ENCODE measurements around the gene DCDC2.
"Not testable (repeated sequence)": the region's sequence is repeated elsewhere in the genome, so short reads cannot be mapped to it uniquely, and the experiment has no call there.

DCDC2 gene

DNA sequence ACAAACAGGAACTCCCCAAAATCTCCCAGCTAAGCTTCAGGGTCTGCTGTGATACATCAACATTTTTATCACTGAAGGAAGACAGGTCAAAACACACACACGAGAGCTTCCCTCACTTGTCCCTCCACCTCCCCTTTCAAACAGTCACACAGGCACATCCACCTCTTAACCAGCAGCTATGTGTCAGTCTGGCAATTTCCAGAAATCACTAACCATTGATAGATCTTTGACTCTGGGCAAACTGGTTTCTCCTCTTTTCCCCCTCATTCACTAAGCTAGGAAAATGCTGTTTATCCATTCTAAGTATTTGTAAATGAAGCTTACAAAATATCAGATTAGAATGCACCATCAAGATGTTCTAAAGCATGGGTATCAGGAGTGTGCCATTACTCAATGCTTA is 87.8 kb downstream of the DCDC2 start:
- Histone ChIP-seq H3K27ac (ENCODE audit: low read length) (no peak overlapping the region), H3K9me3 (ENCODE audit: insufficient read depth, low read length, severe bottlenecking) (no peaks in the 10 kb centered on the region), H3K36me3 (ENCODE audit: insufficient read depth, low read length) (no peaks in the 10 kb centered on the region), H3K79me2 (ENCODE audit: insufficient read depth, low read length) (no peaks in the 10 kb centered on the region), H3K9ac (ENCODE audit: low read depth, low read length) (no peak overlapping the region), H4K20me1 (ENCODE audit: insufficient read depth, low read length) (no peaks in the 10 kb centered on the region), H2AFZ (ENCODE audit: low read depth, low read length) (no peak overlapping the region), H3K27me3 (ENCODE audit: insufficient read depth, low read length, poor library complexity) (peaks cover 8% of the 10 kb centered on the region), H3K4me1 (ENCODE audit: insufficient read depth, low read length) (no peaks in the 10 kb centered on the region), H3K4me2 (ENCODE audit: insufficient read depth, low read length) (no peak overlapping the region), H3K4me3 (ENCODE audit: low read depth in 1 of 2, low read length in 2 of 2) (no peak overlapping the region)
- no peak for TF ChIP-seq EZH2 (IDR thresholded peaks at IDR 0.05; ENCODE audit: borderline replicate concordance, low read depth, low read length, severe bottlenecking)
- TF ChIP-seq, protein P1, sequence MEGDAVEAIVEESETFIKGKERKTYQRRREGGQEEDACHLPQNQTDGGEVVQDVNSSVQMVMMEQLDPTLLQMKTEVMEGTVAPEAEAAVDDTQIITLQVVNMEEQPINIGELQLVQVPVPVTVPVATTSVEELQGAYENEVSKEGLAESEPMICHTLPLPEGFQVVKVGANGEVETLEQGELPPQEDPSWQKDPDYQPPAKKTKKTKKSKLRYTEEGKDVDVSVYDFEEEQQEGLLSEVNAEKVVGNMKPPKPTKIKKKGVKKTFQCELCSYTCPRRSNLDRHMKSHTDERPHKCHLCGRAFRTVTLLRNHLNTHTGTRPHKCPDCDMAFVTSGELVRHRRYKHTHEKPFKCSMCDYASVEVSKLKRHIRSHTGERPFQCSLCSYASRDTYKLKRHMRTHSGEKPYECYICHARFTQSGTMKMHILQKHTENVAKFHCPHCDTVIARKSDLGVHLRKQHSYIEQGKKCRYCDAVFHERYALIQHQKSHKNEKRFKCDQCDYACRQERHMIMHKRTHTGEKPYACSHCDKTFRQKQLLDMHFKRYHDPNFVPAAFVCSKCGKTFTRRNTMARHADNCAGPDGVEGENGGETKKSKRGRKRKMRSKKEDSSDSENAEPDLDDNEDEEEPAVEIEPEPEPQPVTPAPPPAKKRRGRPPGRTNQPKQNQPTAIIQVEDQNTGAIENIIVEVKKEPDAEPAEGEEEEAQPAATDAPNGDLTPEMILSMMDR (IDR thresholded peaks at IDR 0.05; ENCODE audit: borderline replicate concordance, extremely low read depth, low read length, poor library complexity, severe bottlenecking), result no peak
- no peak for DNase-seq
- ATAC-seq (ENCODE audit: insufficient read depth, low read depth), result no peak

DNA sequence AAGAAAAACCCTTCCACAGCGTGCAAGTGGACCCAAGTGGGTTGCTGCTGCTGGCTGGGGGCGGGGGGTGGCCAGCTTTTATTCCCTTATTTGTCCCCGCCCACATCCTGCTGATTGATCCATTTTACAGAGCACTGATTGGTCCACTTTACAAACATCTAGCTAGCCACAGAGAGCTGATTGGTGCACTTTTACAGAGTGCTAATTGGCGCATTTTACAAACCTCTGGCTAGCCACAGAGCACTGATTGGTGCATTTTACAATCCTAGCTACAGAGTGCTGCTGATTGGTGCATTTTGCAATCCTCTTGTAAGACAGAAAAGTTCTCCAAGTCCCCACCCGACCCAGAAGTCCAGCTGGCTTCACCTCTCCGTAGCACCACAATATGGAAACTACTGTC is 99.6 kb downstream of the DCDC2 start:
- H3K9ac ChIP-seq (ENCODE audit: low read depth, low read length); H4K20me1 ChIP-seq (ENCODE audit: insufficient read depth, low read length); H3K4me1 ChIP-seq (ENCODE audit: insufficient read depth, low read length); DNase-seq; H3K36me3 ChIP-seq (ENCODE audit: insufficient read depth, low read length); ATAC-seq (ENCODE audit: insufficient read depth, low read depth); H3K27ac ChIP-seq (ENCODE audit: low read length); H3K4me2 ChIP-seq (ENCODE audit: insufficient read depth, low read length); H3K9me3 ChIP-seq (ENCODE audit: insufficient read depth, low read length, severe bottlenecking); H3K4me3 ChIP-seq (ENCODE audit: low read depth in 1 of 2, low read length in 2 of 2); H3K79me2 ChIP-seq (ENCODE audit: insufficient read depth, low read length); H2AFZ ChIP-seq (ENCODE audit: low read depth, low read length): not testable (repeated sequence)
- H3K27me3 ChIP-seq (ENCODE audit: insufficient read depth, low read length, poor library complexity), result peaks cover 14% of the 10 kb centered on the region

DNA sequence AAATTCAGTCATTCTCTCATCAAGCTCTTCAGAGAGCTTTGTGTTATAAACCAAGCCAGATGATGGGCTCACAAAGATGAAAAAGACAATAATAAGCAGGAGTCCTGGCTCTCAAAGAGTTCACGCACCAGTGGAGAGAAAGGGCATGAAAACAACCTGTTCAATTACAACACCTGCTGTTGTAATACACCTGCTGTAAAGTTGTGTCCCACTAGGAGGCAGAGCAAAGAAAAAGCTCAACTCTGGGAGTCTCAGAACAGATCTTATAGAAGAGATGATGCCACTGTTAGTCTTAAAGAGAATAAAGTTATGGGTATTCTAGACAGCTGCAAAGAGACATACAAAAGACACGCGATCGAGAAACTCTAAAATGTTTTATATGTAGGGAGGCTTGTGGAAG is 100.6 kb downstream of the DCDC2 start:
- Histone ChIP-seq H3K9me3 (ENCODE audit: insufficient read depth, low read length, severe bottlenecking) (no peaks in the 10 kb centered on the region), H4K20me1 (ENCODE audit: insufficient read depth, low read length) (no peaks in the 10 kb centered on the region), H3K9ac (ENCODE audit: low read depth, low read length) (no peak overlapping the region), H3K4me1 (ENCODE audit: insufficient read depth, low read length) (no peaks in the 10 kb centered on the region), H3K4me2 (ENCODE audit: insufficient read depth, low read length) (no peak overlapping the region), H2AFZ (ENCODE audit: low read depth, low read length) (no peak overlapping the region), H3K27ac (ENCODE audit: low read length) (no peak overlapping the region), H3K79me2 (ENCODE audit: insufficient read depth, low read length) (no peaks in the 10 kb centered on the region), H3K36me3 (ENCODE audit: insufficient read depth, low read length) (no peaks in the 10 kb centered on the region), H3K27me3 (ENCODE audit: insufficient read depth, low read length, poor library complexity) (peaks cover 9% of the 10 kb centered on the region), H3K4me3 (ENCODE audit: low read depth in 1 of 2, low read length in 2 of 2) (no peak overlapping the region)
- DNase-seq (no peak), ATAC-seq (ENCODE audit: insufficient read depth, low read depth) (no peak)
- TF ChIP-seq, protein P1 (IDR thresholded peaks at IDR 0.05; ENCODE audit: borderline replicate concordance, extremely low read depth, low read length, poor library complexity, severe bottlenecking), result no peak
- no peak for TF ChIP-seq EZH2 (IDR thresholded peaks at IDR 0.05; ENCODE audit: borderline replicate concordance, low read depth, low read length, severe bottlenecking)

DNA sequence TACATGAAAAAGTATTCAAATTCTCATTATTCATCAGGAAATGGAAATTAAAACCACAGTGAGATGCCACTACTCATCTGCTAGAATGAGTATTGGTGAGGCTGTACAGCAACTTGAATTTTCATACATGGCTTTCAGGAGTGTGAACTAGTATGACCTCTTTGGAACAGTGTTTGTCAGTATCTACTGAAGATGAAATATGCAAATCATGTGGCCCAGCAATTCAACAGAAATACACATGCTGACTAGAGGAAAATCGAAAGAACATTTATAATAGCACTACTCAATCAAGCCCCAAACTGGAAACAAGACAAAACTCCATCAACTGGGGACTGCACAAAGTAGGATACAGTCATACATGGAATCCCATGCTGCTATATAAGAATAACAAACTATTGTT is 102.2 kb downstream of the DCDC2 start:
- Histone ChIP-seq H3K9ac (ENCODE audit: low read depth, low read length) (no peak overlapping the region), H2AFZ (ENCODE audit: low read depth, low read length) (no peak overlapping the region), H3K4me2 (ENCODE audit: insufficient read depth, low read length) (no peak overlapping the region), H4K20me1 (ENCODE audit: insufficient read depth, low read length) (no peaks in the 10 kb centered on the region), H3K79me2 (ENCODE audit: insufficient read depth, low read length) (no peaks in the 10 kb centered on the region), H3K27me3 (ENCODE audit: insufficient read depth, low read length, poor library complexity) (peaks cover 5% of the 10 kb centered on the region), H3K9me3 (ENCODE audit: insufficient read depth, low read length, severe bottlenecking) (no peaks in the 10 kb centered on the region), H3K27ac (ENCODE audit: low read length) (no peak overlapping the region), H3K4me1 (ENCODE audit: insufficient read depth, low read length) (no peaks in the 10 kb centered on the region), H3K4me3 (ENCODE audit: low read depth in 1 of 2, low read length in 2 of 2) (no peak overlapping the region), H3K36me3 (ENCODE audit: insufficient read depth, low read length) (no peaks in the 10 kb centered on the region)
- TF ChIP-seq, protein P1 (IDR thresholded peaks at IDR 0.05; ENCODE audit: borderline replicate concordance, extremely low read depth, low read length, poor library complexity, severe bottlenecking), result no peak
- no peak for TF ChIP-seq EZH2 (IDR thresholded peaks at IDR 0.05; ENCODE audit: borderline replicate concordance, low read depth, low read length, severe bottlenecking)
- ATAC-seq (ENCODE audit: insufficient read depth, low read depth) (no peak), DNase-seq (no peak)
